Neural crest cell (in vitro differentiated cells): Measurements from ENCODE around the gene UFM1. TPM values are rescaled to one million over a fixed set of nuclear protein-coding genes. Genes with fewer than 3 reads are reported as not detected.

Experiments used
- DNase-seq: peaks from one replicate; pipeline ENCODE4 v3.0.0; 2021; ENCODE audit warnings: low read depth, mixed read lengths, low spot score
- H3K27ac Mint-ChIP-seq: one replicate; pipeline ENCODE4 v1.8.0; 2021; ENCODE audit warnings: mild to moderate bottlenecking, mixed read lengths; ENCODE audit not compliant: unreplicated experiment
- H3K27me3 Mint-ChIP-seq: 2 replicates; pipeline ENCODE4 v1.8.0; 2021; ENCODE audit warnings: low read depth, mild to moderate bottlenecking, mixed read lengths
- H3K36me3 Mint-ChIP-seq: 2 replicates; pipeline ENCODE4 v1.8.0; 2021; ENCODE audit warnings: low read depth, mild to moderate bottlenecking, mixed read lengths
- H3K4me1 Mint-ChIP-seq: 2 replicates; pipeline ENCODE4 v1.8.0; 2021; ENCODE audit warnings: mixed read lengths
- H3K4me3 Mint-ChIP-seq: one replicate; pipeline ENCODE4 v1.8.0; 2021; ENCODE audit warnings: mild to moderate bottlenecking, mixed read lengths
- H3K9me3 Mint-ChIP-seq: 2 replicates; pipeline ENCODE4 v1.8.0; 2021; ENCODE audit warnings: mixed read lengths
- CTCF ChIP-seq: fragments of 200-600 bp; sonication (generic); conservative IDR thresholded peaks from 2 replicates; pipeline ENCODE4 v1.5.0; 2021; ENCODE audit warnings: antibody characterized with exemption, mild to moderate bottlenecking
- total RNA-seq: library from RNA; stranded (reverse); gene quantifications from 2 replicates; pipeline ENCODE4 v1.2.1, GENCODE V29; 2021

Gene UFM1
- total RNA-seq, 1 donor from 2014 or later: 35.7 TPM

- Mint-ChIP-seq H3K9me3 (peaks cover 9% of the 10 kb centered on the region), H3K4me1 (no peaks in the 10 kb centered on the region), H3K27me3 (no peaks in the 10 kb centered on the region), H3K27ac (no peak overlapping the region), H3K4me3 (no peak overlapping the region), H3K36me3 (no peaks in the 10 kb centered on the region)
- no peak for TF ChIP-seq CTCF
- DNase-seq: no peak
Observed at GRCh38 chr13:38405216-38405615, 55.6 kb downstream of the UFM1 start.

- H3K4me1 Mint-ChIP-seq: no peaks in the 10 kb centered on the region
- no peaks in the 10 kb centered on the region for H3K36me3 Mint-ChIP-seq
- no peak overlapping the region for H3K27ac Mint-ChIP-seq
- TF ChIP-seq CTCF: no peak
- no peaks in the 10 kb centered on the region for H3K9me3 Mint-ChIP-seq
- no peaks in the 10 kb centered on the region for H3K27me3 Mint-ChIP-seq
- no peak for DNase-seq
- no peak overlapping the region for H3K4me3 Mint-ChIP-seq
Observed at GRCh38 chr13:38409771-38410170, 60.1 kb downstream of the UFM1 start.

GRCh38 chr13:38412266-38412665, 62.6 kb downstream of the UFM1 start:
- Mint-ChIP-seq H3K27me3 (no peaks in the 10 kb centered on the region), H3K4me1 (no peaks in the 10 kb centered on the region), H3K36me3 (no peaks in the 10 kb centered on the region), H3K4me3 (no peak overlapping the region), H3K9me3 (no peaks in the 10 kb centered on the region), H3K27ac (no peak overlapping the region)
- no peak for DNase-seq
- no peak for TF ChIP-seq CTCF
